HG02840 (cell line): ENCODE data around the gene ZFC3H1.

Source experiments
- ATAC-seq: cut with Tn5 transposase; IDR thresholded peaks from one replicate; pipeline ENCODE4 v1.9.1; 2021; ENCODE audit warnings: mild to moderate bottlenecking, moderate library complexity, moderate number of reproducible peaks; ENCODE audit not compliant: unreplicated experiment, low FRiP score

Gene ZFC3H1

GRCh38 chr12:71642264-71642663 lies 21.4 kb downstream of the ZFC3H1 start:
- no peak for ATAC-seq

GRCh38 chr12:71641390-71641789 lies 22.3 kb downstream of the ZFC3H1 start:
- no peak for ATAC-seq

DNA sequence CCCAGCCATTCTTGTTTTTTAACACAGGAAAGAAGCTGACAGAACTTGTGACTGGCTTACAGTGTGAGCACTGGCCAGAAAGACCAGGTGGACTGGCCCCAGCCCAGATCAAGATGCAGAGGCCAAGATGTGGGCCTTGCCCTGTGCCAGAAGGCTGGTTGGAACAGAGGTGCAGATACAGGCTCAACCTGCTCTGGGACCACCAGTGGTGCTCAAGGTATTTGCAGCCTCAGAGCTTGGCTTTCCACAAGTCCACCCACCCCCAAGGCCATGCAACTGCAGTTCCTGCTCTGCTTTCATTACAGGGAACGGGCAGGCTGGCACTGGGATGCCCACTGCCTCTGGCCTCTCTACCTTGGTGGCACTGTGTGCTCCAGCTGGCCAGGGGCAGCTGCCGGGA lies 23.3 kb downstream of the ZFC3H1 start:
- ATAC-seq = no peak

DNA sequence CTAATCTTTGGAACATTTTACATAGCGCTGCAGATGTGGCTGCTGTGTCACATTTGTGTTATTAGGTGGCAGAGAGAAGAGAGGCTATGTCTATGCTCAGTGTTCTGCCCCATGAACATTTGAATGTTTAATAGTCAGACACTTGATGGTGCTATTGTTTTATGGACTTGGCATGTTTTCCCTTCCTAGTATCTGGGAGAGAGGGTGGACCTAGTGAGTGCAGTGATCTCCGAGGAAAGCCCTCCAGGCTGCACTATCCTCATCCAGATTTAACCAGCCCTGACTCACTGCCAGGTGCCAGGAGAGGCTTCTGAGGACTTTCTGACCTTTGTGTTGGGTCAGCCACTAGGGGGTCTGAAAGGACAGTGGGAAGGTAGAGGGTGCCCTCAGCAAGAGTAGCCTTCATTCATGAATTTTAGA lies 24.3 kb downstream of the ZFC3H1 start:
- ATAC-seq = no peak

DNA sequence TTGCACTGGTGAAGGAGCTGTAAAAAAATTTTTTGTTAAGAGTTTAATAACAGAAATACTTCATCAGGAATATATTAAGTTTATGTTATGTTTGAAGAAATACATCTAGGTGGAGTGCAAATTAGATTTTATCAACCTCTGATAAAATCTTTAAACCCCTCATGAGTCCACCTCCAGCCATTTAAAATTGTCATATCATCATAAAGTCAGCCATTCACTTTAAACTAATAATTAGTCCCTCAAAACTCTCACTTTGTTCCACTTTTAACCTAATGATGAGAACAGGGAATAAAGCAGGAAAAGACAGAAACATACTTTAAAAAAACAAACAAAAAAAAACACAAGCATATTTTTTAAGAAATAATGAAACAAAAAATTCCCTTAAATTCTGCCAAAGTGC lies 25.1 kb downstream of the ZFC3H1 start:
- ATAC-seq = no peak

DNA sequence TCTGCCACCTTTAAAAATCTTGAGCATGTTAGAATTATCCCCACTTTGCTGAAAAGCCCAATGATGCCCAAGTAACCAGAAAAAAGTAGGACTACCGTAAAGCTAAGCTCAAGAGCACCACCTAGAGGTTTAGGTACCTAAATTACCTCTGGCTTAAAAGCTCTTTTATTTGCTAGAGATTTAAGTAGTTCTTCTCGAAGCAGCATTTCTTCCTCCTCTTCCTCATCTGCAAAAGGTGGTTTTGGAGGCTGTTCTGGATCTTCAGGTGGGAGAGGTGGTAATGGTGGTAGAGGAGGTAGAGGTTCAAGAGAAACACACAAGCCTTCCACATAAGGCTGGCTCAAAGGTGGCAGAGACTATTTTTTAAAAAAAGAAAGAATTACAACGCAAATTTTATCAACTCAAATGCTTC lies 26.9 kb downstream of the ZFC3H1 start:
- ATAC-seq = no peak

GRCh38 chr12:71627438-71628002 lies 36.1 kb downstream of the ZFC3H1 start:
- no peak for ATAC-seq

DNA sequence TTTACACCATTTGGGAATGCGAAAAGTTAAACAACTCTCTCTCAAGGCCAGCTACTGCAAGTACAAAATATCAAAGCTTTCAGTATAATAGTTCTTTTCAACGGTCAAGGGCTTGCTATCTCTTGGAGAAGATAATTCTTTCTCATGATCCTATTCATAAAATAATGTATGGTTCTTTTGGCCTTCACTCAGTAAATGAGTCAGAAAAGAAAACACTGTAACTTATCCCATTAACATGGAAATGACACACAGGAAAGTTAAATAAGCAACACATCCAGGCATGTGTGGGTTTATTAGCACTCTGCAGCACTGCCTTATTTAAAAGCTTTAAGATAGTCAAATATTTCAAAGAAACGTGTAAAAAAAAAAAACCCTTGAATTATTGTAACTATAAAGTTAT lies 36.9 kb downstream of the ZFC3H1 start:
- ATAC-seq = no peak

GRCh38 chr12:71626098-71626497 lies 37.5 kb downstream of the ZFC3H1 start:
- ATAC-seq = no peak

GRCh38 chr12:71625476-71625875 lies 38.2 kb downstream of the ZFC3H1 start:
- no peak for ATAC-seq

DNA sequence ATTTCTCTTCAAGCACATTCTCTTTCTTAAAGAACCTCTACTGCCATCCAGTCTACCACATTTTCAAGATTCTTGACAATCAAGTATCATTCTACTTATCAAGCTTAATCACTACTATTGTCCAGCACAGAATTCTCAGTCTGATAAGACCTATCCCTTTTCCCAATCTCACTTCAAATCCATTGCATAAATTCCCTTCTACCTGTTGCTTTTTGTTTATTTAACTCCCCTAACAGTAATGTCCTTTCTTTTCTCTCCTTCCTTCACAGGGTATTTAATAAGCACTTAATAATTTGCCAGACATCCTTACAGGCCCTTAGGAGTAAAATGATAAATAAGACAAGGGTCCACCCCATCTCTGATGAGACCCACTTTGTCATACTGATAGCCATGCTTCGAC lies 41.7 kb downstream of the ZFC3H1 start:
- no peak for ATAC-seq

GRCh38 chr12:71610031-71610795 lies 53.4 kb downstream of the ZFC3H1 start:
- no peak for ATAC-seq

DNA sequence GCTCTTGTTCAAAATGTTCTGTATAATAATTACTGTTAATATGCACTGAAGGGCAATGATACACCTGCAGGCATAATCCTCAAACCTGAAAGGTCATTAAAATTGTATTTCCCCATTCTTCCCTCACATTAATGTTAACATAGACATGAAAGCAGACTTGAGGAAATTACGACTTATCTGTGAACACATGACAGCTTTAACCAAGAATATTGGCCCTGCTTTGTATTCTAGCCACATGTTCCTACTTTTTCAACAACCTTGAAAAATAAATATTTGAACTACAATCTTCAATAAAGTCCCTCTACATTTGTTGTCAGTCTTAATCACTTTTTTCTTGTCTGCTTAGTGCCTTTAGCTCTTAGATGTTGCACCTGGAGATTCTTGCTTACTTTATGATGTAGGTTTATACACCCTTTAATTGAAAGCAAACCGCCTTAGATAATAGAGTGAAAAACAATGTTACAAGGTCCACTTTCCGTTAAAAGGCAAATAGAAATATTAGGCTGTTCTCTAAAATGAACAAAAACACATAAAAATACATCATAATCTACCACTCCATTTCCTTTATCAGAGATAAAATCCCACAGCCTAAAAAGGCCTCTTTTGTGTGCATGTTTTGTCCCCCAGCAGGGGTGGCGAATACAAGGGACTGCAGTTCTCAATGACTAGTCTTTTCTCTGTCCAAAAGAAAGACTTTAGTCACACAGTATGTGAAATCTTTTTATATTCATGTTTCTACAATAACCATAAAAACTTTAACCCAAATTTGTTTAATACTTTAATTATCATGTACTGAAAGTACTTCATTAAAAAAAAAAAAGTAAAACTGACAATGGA lies 55.9 kb downstream of the ZFC3H1 start:
- ATAC-seq = no peak

GRCh38 chr12:71605039-71605438 lies 58.6 kb downstream of the ZFC3H1 start:
- ATAC-seq = no peak

DNA sequence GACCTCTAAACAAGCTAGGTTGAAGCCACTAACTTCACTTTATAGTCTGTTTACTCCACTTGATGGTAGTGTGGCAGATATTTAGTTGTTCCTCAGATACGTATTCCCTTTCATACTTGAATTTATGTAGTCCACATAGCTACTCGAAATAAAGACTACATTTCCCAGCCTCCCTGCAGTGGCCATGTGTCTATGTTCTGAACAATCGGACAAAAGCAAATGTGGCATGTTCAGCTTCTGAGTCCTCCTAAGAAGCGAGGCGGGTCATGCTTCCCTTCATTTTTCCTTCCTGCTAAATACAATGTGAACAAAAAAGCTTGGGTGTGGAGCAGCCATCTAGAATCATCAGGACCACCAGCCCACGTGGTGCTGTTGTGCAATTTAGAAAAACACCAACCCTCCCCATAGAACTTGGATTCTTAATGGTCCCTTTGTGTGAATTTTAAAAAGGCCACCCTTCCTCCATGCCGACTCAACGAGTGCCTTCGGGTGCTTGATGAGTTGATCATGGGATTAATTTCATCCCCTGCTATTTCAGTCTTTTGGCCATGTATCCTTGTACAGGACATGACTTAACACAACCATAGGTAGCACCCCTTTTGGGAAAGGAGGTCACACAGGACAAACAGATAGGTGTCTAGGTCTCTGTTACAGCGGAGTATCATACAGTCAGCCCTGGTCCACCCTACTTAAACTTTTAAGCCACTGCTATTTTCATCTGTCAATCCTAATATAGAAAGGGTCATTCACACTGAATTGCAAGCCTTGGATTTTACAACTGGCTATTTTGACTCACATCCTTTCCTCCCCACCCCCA lies 60.7 kb downstream of the ZFC3H1 start:
- ATAC-seq = no peak

GRCh38 chr12:71601546-71601945 lies 62.1 kb downstream of the ZFC3H1 start:
- no peak for ATAC-seq

GRCh38 chr12:71599210-71599609 lies 64.4 kb downstream of the ZFC3H1 start:
- ATAC-seq = no peak

DNA sequence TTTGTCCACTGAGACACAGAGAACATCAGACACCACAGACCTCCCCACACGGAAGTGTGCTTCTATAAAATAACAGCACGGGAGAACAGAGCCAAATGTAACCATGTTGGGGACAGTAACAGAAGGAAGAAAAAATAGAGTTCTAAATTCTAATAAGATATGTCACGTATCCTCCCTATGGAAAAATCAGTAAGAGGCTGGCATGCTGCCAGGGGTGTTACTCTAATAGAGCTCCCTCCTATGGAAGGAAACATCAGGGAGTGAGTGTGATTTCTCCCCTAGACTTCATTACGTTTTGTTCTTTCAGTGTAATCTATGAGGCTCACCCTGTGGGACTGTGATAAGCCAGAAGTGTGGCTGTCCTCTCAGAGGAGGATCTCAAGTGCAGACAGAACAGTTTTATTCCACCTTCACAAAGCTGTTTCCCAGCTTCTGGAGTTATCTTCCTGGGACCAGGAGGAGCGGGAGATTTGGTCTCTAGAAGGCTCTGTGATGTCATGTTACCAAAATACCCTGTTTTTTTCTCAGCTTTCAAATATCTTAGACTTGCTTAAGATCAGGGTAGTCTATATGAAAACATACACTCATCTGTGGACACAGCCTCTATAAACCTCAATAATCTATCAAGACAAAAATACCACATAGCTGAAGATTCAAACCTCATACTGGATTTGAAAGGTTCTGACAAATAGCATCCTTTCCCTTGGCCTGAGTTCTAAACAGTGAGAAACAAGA lies 69.3 kb downstream of the ZFC3H1 start:
- ATAC-seq = no peak

- ATAC-seq = no peak
Measured at GRCh38 chr12:71592841-71593240, 70.8 kb downstream of the ZFC3H1 start.

- no peak for ATAC-seq
Measured at GRCh38 chr12:71591601-71592000, 72.0 kb downstream of the ZFC3H1 start.
